DND-41 (cell line): ENCODE data around the gene NCAN.

Source experiments
- ATAC-seq: fragments of 200-7000 bp; cut with Tn5 transposase; 3 replicates; pipeline ENCODE4 v1.9.1; 2021; ENCODE audit warnings: low read depth; ENCODE audit not compliant: insufficient read depth
- DNase-seq: peaks from one replicate; pipeline ENCODE4 v3.0.0-alpha.2; 2020
- H2AFZ ChIP-seq: 2 replicates; pipeline ENCODE4 v1.6.0; 2012; ENCODE audit warnings: low read depth, low read length
- H3K27ac ChIP-seq: 2 replicates; pipeline ENCODE4 v1.5.1; 2012; ENCODE audit warnings: low read length, inconsistent platforms
- H3K27me3 ChIP-seq: fragments of 200-600 bp; sonication (generic); 2 replicates; pipeline ENCODE4 v1.6.0; 2012; ENCODE audit warnings: low read length, mild to moderate bottlenecking, inconsistent platforms; ENCODE audit not compliant: insufficient read depth, poor library complexity
- H3K36me3 ChIP-seq: 2 replicates; pipeline ENCODE4 v1.5.1; 2012; ENCODE audit warnings: low read length, inconsistent platforms; ENCODE audit not compliant: insufficient read depth
- H3K4me1 ChIP-seq: 2 replicates; pipeline ENCODE4 v1.5.1; 2012; ENCODE audit warnings: mild to moderate bottlenecking, low read length; ENCODE audit not compliant: insufficient read depth
- H3K4me2 ChIP-seq: 2 replicates; pipeline ENCODE4 v1.6.0; 2012; ENCODE audit warnings: mild to moderate bottlenecking, moderate library complexity, low read length, inconsistent platforms; ENCODE audit not compliant: insufficient read depth
- H3K4me3 ChIP-seq, 2 experiments: fragments of 200-600 bp in 1 of 2; shearing (Covaris generic) in 1 of 2; 2 replicates each; pipeline ENCODE4 v1.5.1; 2012 to 2016; ENCODE audit warnings: inconsistent platforms in 2 of 2, low read length in 2 of 2, mild to moderate bottlenecking in 2 of 2, low read depth in 1 of 2, moderate library complexity in 1 of 2
- H3K79me2 ChIP-seq: 2 replicates; pipeline ENCODE4 v1.6.0; 2012; ENCODE audit warnings: low read length, inconsistent platforms; ENCODE audit not compliant: insufficient read depth
- H3K9ac ChIP-seq: 2 replicates; pipeline ENCODE4 v1.6.0; 2012; ENCODE audit warnings: low read depth, mild to moderate bottlenecking, inconsistent platforms, low read length, moderate library complexity
- H3K9me3 ChIP-seq: 2 replicates; pipeline ENCODE4 v1.5.1; 2012; ENCODE audit warnings: low read length, moderate library complexity, mild to moderate bottlenecking, inconsistent platforms; ENCODE audit not compliant: insufficient read depth, severe bottlenecking
- H4K20me1 ChIP-seq: 2 replicates; pipeline ENCODE4 v1.6.0; 2012; ENCODE audit warnings: low read length; ENCODE audit not compliant: insufficient read depth
- EZH2 ChIP-seq: IDR thresholded peaks from 3 replicates; pipeline ENCODE4 v1.6.1; 2012; ENCODE audit warnings: borderline replicate concordance, low read depth, mild to moderate bottlenecking, moderate library complexity, low read length, inconsistent platforms; ENCODE audit not compliant: severe bottlenecking
- TF ChIP-seq, protein P1 (sequence below): IDR thresholded peaks from 2 replicates; pipeline ENCODE4 v1.5.1; 2012; ENCODE audit warnings: borderline replicate concordance, low read length, moderate library complexity, mild to moderate bottlenecking; ENCODE audit not compliant: poor library complexity, severe bottlenecking; ENCODE audit errors: extremely low read depth

The NCAN gene

DNA sequence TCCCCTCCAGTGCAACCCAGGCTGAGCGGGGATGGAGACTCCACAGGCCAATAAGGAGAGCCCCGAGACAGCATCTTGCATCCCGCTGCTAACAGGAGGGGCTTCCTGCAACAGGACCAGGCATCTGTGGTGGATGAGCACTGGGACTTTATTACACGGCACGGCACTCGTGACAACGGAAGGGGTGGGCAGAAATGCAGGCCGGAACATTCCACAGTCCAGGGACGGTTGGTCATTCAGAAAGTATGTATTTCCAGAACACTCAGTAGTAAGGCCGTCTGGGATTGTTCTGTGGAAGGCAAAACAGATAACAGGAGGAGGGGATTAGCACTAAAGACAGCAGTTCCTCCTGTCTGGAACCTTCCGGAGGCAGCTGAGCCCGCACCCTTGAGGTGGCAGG, 64.6 kb downstream of the NCAN start:
- no peak overlapping the region for H3K4me2 ChIP-seq
- H3K27me3 ChIP-seq: no peaks in the 10 kb centered on the region
- no peak overlapping the region for H3K4me3 ChIP-seq
- H2AFZ ChIP-seq: no peak overlapping the region
- no peak overlapping the region for H3K9ac ChIP-seq
- no peak for DNase-seq
- no peak for ATAC-seq
- H3K36me3 ChIP-seq: peaks cover 57% of the 10 kb centered on the region
- no peaks in the 10 kb centered on the region for H3K4me1 ChIP-seq
- H4K20me1 ChIP-seq: peaks cover 6% of the 10 kb centered on the region
- no peaks in the 10 kb centered on the region for H3K9me3 ChIP-seq
- no peak overlapping the region for H3K27ac ChIP-seq
- no peaks in the 10 kb centered on the region for H3K79me2 ChIP-seq
- TF ChIP-seq, protein P1, sequence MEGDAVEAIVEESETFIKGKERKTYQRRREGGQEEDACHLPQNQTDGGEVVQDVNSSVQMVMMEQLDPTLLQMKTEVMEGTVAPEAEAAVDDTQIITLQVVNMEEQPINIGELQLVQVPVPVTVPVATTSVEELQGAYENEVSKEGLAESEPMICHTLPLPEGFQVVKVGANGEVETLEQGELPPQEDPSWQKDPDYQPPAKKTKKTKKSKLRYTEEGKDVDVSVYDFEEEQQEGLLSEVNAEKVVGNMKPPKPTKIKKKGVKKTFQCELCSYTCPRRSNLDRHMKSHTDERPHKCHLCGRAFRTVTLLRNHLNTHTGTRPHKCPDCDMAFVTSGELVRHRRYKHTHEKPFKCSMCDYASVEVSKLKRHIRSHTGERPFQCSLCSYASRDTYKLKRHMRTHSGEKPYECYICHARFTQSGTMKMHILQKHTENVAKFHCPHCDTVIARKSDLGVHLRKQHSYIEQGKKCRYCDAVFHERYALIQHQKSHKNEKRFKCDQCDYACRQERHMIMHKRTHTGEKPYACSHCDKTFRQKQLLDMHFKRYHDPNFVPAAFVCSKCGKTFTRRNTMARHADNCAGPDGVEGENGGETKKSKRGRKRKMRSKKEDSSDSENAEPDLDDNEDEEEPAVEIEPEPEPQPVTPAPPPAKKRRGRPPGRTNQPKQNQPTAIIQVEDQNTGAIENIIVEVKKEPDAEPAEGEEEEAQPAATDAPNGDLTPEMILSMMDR: no peak
- no peak for TF ChIP-seq EZH2

DNA sequence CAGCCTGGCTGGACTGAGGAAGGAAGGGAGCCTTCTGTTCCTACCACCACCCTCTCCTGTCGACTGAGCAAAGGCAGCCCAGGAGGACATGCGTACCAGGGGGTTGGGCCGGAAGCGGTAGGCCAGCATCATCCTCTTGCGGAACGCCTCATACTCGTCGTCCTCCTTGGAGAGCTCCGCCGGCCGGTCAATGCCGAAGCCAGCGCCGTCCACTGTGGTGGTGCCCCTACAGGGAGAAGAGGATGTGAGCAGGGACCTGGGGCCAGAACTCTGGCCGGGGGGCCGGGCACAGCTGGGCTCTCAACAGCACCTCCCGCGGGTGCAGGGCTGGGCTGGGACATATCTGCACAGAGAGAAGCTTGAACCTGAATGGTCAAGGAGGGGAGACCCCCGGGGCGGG, 65.1 kb downstream of the NCAN start:
- Histone ChIP-seq H3K9ac (no peak overlapping the region), H3K4me2 (no peak overlapping the region), H4K20me1 (peaks cover 6% of the 10 kb centered on the region), H3K27ac (no peak overlapping the region), H3K79me2 (no peaks in the 10 kb centered on the region), H2AFZ (no peak overlapping the region), H3K9me3 (no peaks in the 10 kb centered on the region), H3K36me3 (peaks cover 62% of the 10 kb centered on the region), H3K27me3 (no peaks in the 10 kb centered on the region), H3K4me1 (no peaks in the 10 kb centered on the region), H3K4me3 (no peak overlapping the region)
- ATAC-seq (no peak), DNase-seq (no peak)
- TF ChIP-seq, protein P1: no peak

DNA sequence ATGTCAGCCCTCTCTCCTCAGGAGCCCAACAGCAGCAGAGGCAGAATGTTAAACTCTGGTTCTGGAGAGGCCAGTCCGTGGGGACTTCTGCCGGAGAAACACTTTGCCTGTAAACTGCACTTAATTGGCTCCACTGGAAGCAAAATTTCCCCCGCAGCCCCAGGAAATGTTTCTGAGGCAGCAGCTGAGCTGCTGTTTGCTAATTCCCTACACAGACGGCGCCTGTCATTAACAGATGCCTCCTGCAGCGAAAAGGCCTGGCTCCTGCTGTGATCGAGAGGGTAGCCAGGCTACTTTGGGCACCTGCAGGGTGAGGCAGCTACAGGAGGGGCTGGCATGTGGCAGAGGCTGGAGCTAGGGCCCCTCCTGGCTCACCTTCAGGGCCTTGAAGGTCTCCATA, 66.6 kb downstream of the NCAN start:
- peaks cover 68% of the 10 kb centered on the region for H3K36me3 ChIP-seq
- no peak for TF ChIP-seq EZH2
- TF ChIP-seq, protein P1: no peak
- no peak for ATAC-seq

DNA sequence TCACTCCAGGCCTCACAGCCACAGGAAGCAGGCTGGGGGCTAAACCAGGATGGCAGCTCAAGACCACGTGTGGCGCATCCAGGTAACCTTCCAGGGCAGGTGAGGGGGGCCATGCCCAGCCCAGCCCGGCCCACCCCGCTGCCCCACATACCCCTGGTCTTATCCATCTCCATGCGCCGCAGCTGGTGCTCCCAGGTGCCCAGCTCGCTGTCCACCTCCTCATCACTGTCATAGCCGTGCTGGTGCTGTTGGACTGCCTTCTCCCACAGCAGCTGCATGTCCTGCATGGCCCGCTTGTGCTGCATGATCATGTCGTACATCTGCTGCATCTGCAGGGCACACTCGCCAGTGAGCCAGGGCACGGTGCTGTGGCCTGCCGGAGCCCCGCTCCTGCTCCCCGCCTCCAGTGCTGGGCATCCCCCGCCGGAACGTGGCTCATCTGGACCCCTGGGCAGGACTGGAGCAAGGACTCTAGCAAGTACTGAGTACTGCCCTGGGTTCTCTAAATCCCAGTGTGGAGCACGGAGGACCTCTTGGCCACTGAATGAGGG, 67.4 kb downstream of the NCAN start:
- Histone ChIP-seq H3K27me3 (no peaks in the 10 kb centered on the region), H3K79me2 (no peaks in the 10 kb centered on the region), H3K9ac (no peak overlapping the region), H3K4me2 (no peak overlapping the region), H3K4me1 (no peaks in the 10 kb centered on the region), H3K9me3 (no peaks in the 10 kb centered on the region), H3K36me3 (peaks cover 74% of the 10 kb centered on the region), H2AFZ (no peak overlapping the region), H4K20me1 (peaks cover 6% of the 10 kb centered on the region), H3K4me3 (no peak overlapping the region), H3K27ac (no peak overlapping the region)
- ATAC-seq (no peak), DNase-seq (no peak)
- TF ChIP-seq, protein P1: no peak
- no peak for TF ChIP-seq EZH2

More for the DNA sequence above, 66.6 kb downstream of the NCAN start:
- Histone ChIP-seq H3K79me2 (no peaks in the 10 kb centered on the region), H3K9me3 (no peaks in the 10 kb centered on the region), H3K9ac (no peak overlapping the region), H4K20me1 (peaks cover 6% of the 10 kb centered on the region), H3K27ac (no peak overlapping the region), H2AFZ (no peak overlapping the region), H3K4me3 (no peak overlapping the region), H3K4me2 (no peak overlapping the region), H3K4me1 (no peaks in the 10 kb centered on the region), H3K27me3 (no peaks in the 10 kb centered on the region)
- no peak for DNase-seq
